GM23338 (cell line): ENCODE measurements around the gene MAFF. TPM values are rescaled to one million over a fixed set of nuclear protein-coding genes. Genes with fewer than 3 reads are reported as not detected.

ENCODE experiments used
- ATAC-seq: fragments of 200-7000 bp; cut with Tn5 transposase; 3 replicates; pipeline ENCODE4 v1.9.1; 2020
- DNase-seq: peaks from one replicate; pipeline ENCODE4 v3.0.0-alpha.2; 2015; ENCODE audit warnings: low spot score
- H2AFZ ChIP-seq: fragments of 200-600 bp; sonication (generic); 2 replicates; pipeline ENCODE4 v1.8.0; 2016; ENCODE audit warnings: antibody characterized with exemption, mild to moderate bottlenecking, moderate library complexity
- H3F3A ChIP-seq: fragments of 200-600 bp; sonication (generic); replicated peaks from 2 replicates; pipeline ENCODE4 v1.8.0; 2017; ENCODE audit warnings: antibody characterized with exemption, mixed run types, low read depth
- H3K27ac ChIP-seq: fragments of 200-600 bp; sonication (generic); 2 replicates; pipeline ENCODE4 v1.6.1; 2016; ENCODE audit warnings: low read depth
- H3K27me3 ChIP-seq: fragments of 200-600 bp; sonication (generic); 2 replicates; pipeline ENCODE4 v1.8.0; 2016; ENCODE audit warnings: mild to moderate bottlenecking, mixed run types, moderate library complexity; ENCODE audit not compliant: insufficient read depth
- H3K36me3 ChIP-seq: fragments of 200-600 bp; sonication (generic); 2 replicates; pipeline ENCODE4 v1.8.0; 2016; ENCODE audit warnings: mild to moderate bottlenecking; ENCODE audit not compliant: insufficient read depth
- H3K4me1 ChIP-seq: fragments of 200-600 bp; sonication (generic); 2 replicates; pipeline ENCODE4 v1.8.0; 2016; ENCODE audit warnings: mild to moderate bottlenecking, moderate library complexity; ENCODE audit not compliant: insufficient read depth
- H3K4me2 ChIP-seq: fragments of 200-600 bp; sonication (generic); 2 replicates; pipeline ENCODE4 v1.7.1; 2017; ENCODE audit warnings: mixed run types
- H3K4me3 ChIP-seq: fragments of 200-600 bp; sonication (generic); 2 replicates; pipeline ENCODE4 v1.6.1; 2016; ENCODE audit warnings: mixed run types
- H3K79me2 ChIP-seq: fragments of 200-600 bp; sonication (generic); replicated peaks from 2 replicates; pipeline ENCODE4 v1.8.0; 2017; ENCODE audit warnings: mild to moderate bottlenecking; ENCODE audit not compliant: insufficient read depth
- H3K9me2 ChIP-seq: fragments of 200-600 bp; sonication (generic); 2 replicates; pipeline ENCODE4 v1.8.0; 2017; ENCODE audit not compliant: insufficient read depth
- H4K20me1 ChIP-seq: fragments of 200-600 bp; sonication (generic); replicated peaks from 2 replicates; pipeline ENCODE4 v1.8.0; 2017; ENCODE audit warnings: mild to moderate bottlenecking; ENCODE audit not compliant: insufficient read depth
- H3K27ac Mint-ChIP-seq: 2 replicates; pipeline ENCODE4 v1.8.0; 2020; ENCODE audit warnings: inconsistent platforms, mild to moderate bottlenecking, moderate library complexity, mixed read lengths
- H3K27me3 Mint-ChIP-seq: 3 replicates; pipeline ENCODE4 v1.8.0; 2022; ENCODE audit warnings: low read depth, mild to moderate bottlenecking, moderate library complexity, mixed read lengths, inconsistent platforms; ENCODE audit not compliant: insufficient read depth, poor library complexity
- H3K36me3 Mint-ChIP-seq: 3 replicates; pipeline ENCODE4 v1.8.0; 2021; ENCODE audit warnings: low read depth, mild to moderate bottlenecking, inconsistent platforms, moderate library complexity, mixed read lengths
- H3K4me1 Mint-ChIP-seq: 3 replicates; pipeline ENCODE4 v1.8.0; 2020; ENCODE audit warnings: mild to moderate bottlenecking, inconsistent platforms, mixed read lengths
- H3K4me3 Mint-ChIP-seq: 3 replicates; pipeline ENCODE4 v1.8.0; 2021; ENCODE audit warnings: moderate library complexity, mild to moderate bottlenecking, inconsistent platforms, mixed read lengths
- H3K9me3 Mint-ChIP-seq: 3 replicates; pipeline ENCODE4 v1.8.0; 2020; ENCODE audit warnings: moderate library complexity, mild to moderate bottlenecking, inconsistent platforms, mixed read lengths
- CREB1 ChIP-seq: fragments of 250-450 bp; sonication (Bioruptor Pico); IDR thresholded peaks from 2 replicates; pipeline ENCODE4 v1.5.0; 2020; ENCODE audit warnings: low read depth, mild to moderate bottlenecking, moderate library complexity
- CTCF ChIP-seq, 2 experiments: fragments of 200-600 bp in 1 of 2; sonication (generic) in 1 of 2; conservative IDR thresholded peaks; 2 replicates each; pipeline versions ENCODE4 v1.5.1 to v1.6.1; 2016 to 2017; ENCODE audit warnings: antibody characterized with exemption in 2 of 2, low read depth in 2 of 2, mild to moderate bottlenecking in 2 of 2, moderate library complexity in 1 of 2
- EZH2 ChIP-seq: fragments of 200-600 bp; sonication (generic); IDR thresholded peaks from one replicate; pipeline ENCODE4 v1.8.0; 2017; ENCODE audit warnings: antibody characterized with exemption, mild to moderate bottlenecking, low read depth; ENCODE audit not compliant: unreplicated experiment
- EZH2phosphoT487 ChIP-seq: fragments of 200-600 bp; sonication (generic); IDR thresholded peaks from one replicate; pipeline ENCODE4 v1.8.1; 2018; ENCODE audit warnings: antibody characterized with exemption; ENCODE audit not compliant: unreplicated experiment
- JUNB ChIP-seq: IDR thresholded peaks from one replicate; pipeline ENCODE4 v1.6.1; 2016; ENCODE audit warnings: antibody characterized with exemption; ENCODE audit not compliant: unreplicated experiment
- NANOG ChIP-seq: IDR thresholded peaks from 2 replicates; pipeline ENCODE4 v1.6.1; 2016; ENCODE audit warnings: antibody characterized with exemption, borderline replicate concordance
- POLR2AphosphoS5 ChIP-seq: IDR thresholded peaks from 2 replicates; pipeline ENCODE4 v1.6.1; 2016; ENCODE audit warnings: antibody characterized with exemption, low read depth
- REST ChIP-seq: IDR thresholded peaks from one replicate; pipeline ENCODE4 v1.6.1; 2018; ENCODE audit warnings: antibody characterized with exemption; ENCODE audit not compliant: unreplicated experiment
- ZNF114 ChIP-seq: fragments of 250-450 bp; sonication (Bioruptor Pico); IDR thresholded peaks from 2 replicates; pipeline ENCODE4 v1.5.0; 2020; ENCODE audit warnings: mild to moderate bottlenecking, moderate library complexity
- ZNF331 ChIP-seq: fragments of 250-450 bp; sonication (Bioruptor Pico); IDR thresholded peaks from 2 replicates; pipeline ENCODE4 v1.5.0; 2020; ENCODE audit warnings: low read depth, mild to moderate bottlenecking, moderate library complexity
- polyA plus RNA-seq: library from polyadenylated mRNA; unstranded; fragments of >200 nt; fragmentation: Nextera tagmentation; extraction: Ambion mirVana; gene quantifications from 2 replicates; pipeline ENCODE4 v1.2.1, GENCODE V29; 2016
- total RNA-seq: library from RNA; depleted of rRNA; stranded (reverse); fragments of >200 nt; shearing (Covaris generic); gene quantifications from 2 replicates; pipeline ENCODE4 v1.2.3, GENCODE V29; 2014

MAFF gene
- total and polyA plus RNA-seq, 2 experiments from 2014 or later, result 2.2 to 8.9 TPM

- TF ChIP-seq CTCF (conservative IDR thresholded peaks at IDR 0.05; ENCODE audit: low read depth in 2 of 2) (no peak), EZH2 (no peak), ZNF331 (CRISPR knock-in tag) (no peak)
These were observed 46.1 kb upstream of the MAFF start (continued) for GRCh38 chr22:38155703-38156102.

GRCh38 chr22:38162881-38163843 lies 38.6 kb upstream of the MAFF start:
- no peak overlapping the region for H3K4me2 ChIP-seq
- H3K4me3 ChIP-seq, result no peak overlapping the region
- H2AFZ ChIP-seq, result no peak overlapping the region
- peaks cover 3% of the 10 kb centered on the region; the same call in 2 of the 3 replicates for H3K4me1 Mint-ChIP-seq
- H3K27me3 Mint-ChIP-seq, result peaks cover 7% of the 10 kb centered on the region
- no peaks in the 10 kb centered on the region for H3K9me2 ChIP-seq
- no peaks in the 10 kb centered on the region for H3K79me2 ChIP-seq
- no peaks in the 10 kb centered on the region for H3K9me3 Mint-ChIP-seq
- DNase-seq (no peak), ATAC-seq (no peak)
- no peak overlapping the region for H3K27ac Mint-ChIP-seq
- H3K27me3 ChIP-seq, result no peaks in the 10 kb centered on the region
- no peak overlapping the region for H3K27ac ChIP-seq
- no peaks in the 10 kb centered on the region for H3K36me3 ChIP-seq
- no peak overlapping the region for H3K4me3 Mint-ChIP-seq
- H3K36me3 Mint-ChIP-seq, result peaks cover 3% of the 10 kb centered on the region
- no peaks in the 10 kb centered on the region for H3K4me1 ChIP-seq
- H4K20me1 ChIP-seq, result no peaks in the 10 kb centered on the region
- H3F3A ChIP-seq, result no peaks in the 10 kb centered on the region
- TF ChIP-seq NANOG, result no peak
- no peak for TF ChIP-seq JUNB
- no peak for TF ChIP-seq ZNF114 (CRISPR knock-in tag)
- TF ChIP-seq CREB1 (CRISPR knock-in tag), result no peak
- TF ChIP-seq ZNF331 (CRISPR knock-in tag), result no peak
- TF ChIP-seq EZH2phosphoT487, result no peak

- no peaks in the 10 kb centered on the region for H4K20me1 ChIP-seq
- no peaks in the 10 kb centered on the region for H3K79me2 ChIP-seq
- no peaks in the 10 kb centered on the region for H3F3A ChIP-seq
- no peak overlapping the region for H3K27ac Mint-ChIP-seq
- no peaks in the 10 kb centered on the region for H3K9me2 ChIP-seq
- no peak overlapping the region for H3K4me2 ChIP-seq
- H3K36me3 Mint-ChIP-seq, result peaks cover 3% of the 10 kb centered on the region
- no peak overlapping the region for H3K4me3 ChIP-seq
- H3K36me3 ChIP-seq, result no peaks in the 10 kb centered on the region
- no peaks in the 10 kb centered on the region for H3K9me3 Mint-ChIP-seq
- peaks cover 7% of the 10 kb centered on the region for H3K27me3 Mint-ChIP-seq
- no peak for DNase-seq
- H3K27me3 ChIP-seq, result no peaks in the 10 kb centered on the region
- no peak for ATAC-seq
- H3K4me1 ChIP-seq, result no peaks in the 10 kb centered on the region
- no peak overlapping the region for H3K27ac ChIP-seq
- H3K4me3 Mint-ChIP-seq, result no peak overlapping the region
- H3K4me1 Mint-ChIP-seq, result peaks cover 3% of the 10 kb centered on the region; the same call in 2 of the 3 replicates
- no peak overlapping the region for H2AFZ ChIP-seq
- TF ChIP-seq ZNF114 (CRISPR knock-in tag) (no peak), POLR2AphosphoS5 (no peak), REST (no peak), EZH2phosphoT487 (no peak), JUNB (no peak), CTCF (conservative IDR thresholded peaks at IDR 0.05; ENCODE audit: low read depth in 2 of 2) (no peak), CREB1 (CRISPR knock-in tag) (no peak), NANOG (no peak)
These were observed 37.8 kb upstream of the MAFF start for GRCh38 chr22:38163844-38164550.
